Fibroblast of skin of right biceps (primary cell): Measurements from ENCODE around the gene SLC22A12.
"Not testable (repeated sequence)": the region's sequence is repeated elsewhere in the genome, so short reads cannot be mapped to it uniquely, and the experiment has no call there.

Experiments used
- DNase-seq: peaks from one replicate; pipeline ENCODE4 v3.0.0-alpha.2; 2013

The SLC22A12 gene

DNA sequence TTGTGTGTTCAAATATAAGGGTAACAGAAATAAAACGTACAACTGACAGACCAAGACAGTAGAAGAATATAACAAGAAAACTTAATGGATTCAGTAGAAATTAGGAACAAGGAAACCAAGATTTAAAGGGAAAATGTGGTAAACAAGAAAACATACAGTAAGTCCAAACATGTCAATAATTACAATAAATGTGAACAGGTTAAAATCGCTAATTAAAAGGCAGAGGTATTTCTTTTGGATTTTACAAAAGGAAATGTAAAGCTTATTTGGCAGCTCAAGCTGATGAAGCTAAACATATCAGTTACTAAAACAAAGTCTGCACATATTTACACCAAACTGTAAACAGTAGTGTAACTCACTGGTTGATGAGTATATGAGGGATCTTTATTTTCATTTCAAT lies 2.3 kb upstream of the SLC22A12 start:
- no peak for DNase-seq

GRCh38 chr11:64591257-64592233 lies 525 bp downstream of the SLC22A12 start:
- DNase-seq: no peak

DNA sequence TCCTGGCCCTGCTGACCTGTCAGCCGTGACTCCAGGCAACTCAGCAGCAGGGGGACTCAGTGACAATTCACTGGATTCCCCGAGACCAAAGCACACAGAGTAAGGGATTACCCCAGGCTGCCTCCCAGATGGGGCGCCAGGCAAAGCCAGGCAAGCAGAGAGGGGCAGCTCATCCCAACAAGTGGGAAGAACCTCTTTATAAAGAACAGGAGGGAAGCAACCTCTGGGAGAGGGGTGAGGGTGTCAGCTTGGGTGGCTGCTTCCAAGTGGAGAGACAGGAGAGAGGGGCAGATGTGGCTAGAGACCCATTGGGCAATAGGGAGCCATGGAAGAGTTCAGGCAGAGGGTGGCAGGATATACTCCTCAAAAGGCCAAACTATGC lies 1.2 kb downstream of the SLC22A12 start:
- no peak for DNase-seq

GRCh38 chr11:64592656-64593055 lies 1.6 kb downstream of the SLC22A12 start:
- DNase-seq: no peak

- no peak for DNase-seq
These were observed 2.4 kb downstream of the SLC22A12 start for GRCh38 chr11:64593156-64594105.

- no peak for DNase-seq
These were observed 3.3 kb downstream of the SLC22A12 start for GRCh38 chr11:64594159-64594939.

GRCh38 chr11:64595922-64596321 lies 4.9 kb downstream of the SLC22A12 start:
- not testable (repeated sequence) for DNase-seq

DNA sequence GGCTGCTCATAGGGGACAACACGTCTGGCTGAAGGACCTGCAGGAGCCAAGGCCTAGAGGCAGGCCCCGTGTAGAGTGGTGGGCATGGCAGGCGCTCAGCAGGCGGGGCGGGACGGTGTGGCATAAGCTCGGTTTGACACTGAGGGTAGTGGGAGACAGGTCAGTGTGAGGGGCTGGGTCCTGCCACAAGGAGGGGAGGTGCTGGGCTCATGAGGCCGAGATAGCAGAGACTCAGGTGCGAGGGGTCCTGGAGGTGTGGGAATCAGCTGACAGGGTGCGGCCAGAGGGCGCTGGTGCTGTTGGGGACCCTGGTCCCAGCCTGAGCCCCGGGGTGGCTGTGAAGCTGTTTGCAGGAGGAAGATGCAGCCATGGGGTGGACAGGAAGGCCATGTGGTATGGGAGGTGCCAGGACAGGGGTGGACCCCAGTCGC lies 6.7 kb downstream of the SLC22A12 start:
- no peak for DNase-seq

DNA sequence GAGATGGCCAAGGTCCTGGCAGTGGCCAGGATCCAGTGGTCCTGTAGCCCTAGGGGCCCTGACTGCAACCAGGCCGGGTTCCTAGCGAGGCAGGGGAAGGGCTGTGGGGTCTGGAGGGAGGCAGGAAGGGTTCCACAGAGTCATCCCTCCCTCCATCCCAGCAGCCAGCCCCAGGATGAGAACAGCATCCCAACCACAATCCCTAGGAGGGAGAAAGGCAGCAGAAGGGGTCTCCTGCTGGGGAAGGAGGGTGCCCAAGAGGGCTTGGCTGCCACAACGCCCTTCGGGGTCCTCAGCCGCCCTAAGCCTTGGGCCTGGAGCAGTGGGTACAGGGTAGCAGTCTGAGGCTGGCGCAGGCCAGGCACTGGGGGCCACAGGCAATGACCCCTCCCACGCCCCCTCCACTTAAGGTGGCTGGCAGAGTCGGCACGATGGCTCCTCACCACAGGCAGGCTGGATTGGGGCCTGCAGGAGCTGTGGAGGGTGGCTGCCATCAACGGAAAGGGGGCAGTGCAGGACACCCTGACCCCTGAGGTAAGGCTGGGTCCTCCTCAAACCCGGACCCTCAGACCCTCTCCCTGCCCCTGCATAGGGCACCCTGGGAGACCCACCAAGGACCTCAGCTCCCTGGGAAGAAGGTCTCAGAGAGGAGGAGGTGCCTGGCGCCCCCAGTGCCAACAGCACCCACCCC lies 7.2 kb downstream of the SLC22A12 start:
- no peak for DNase-seq

DNA sequence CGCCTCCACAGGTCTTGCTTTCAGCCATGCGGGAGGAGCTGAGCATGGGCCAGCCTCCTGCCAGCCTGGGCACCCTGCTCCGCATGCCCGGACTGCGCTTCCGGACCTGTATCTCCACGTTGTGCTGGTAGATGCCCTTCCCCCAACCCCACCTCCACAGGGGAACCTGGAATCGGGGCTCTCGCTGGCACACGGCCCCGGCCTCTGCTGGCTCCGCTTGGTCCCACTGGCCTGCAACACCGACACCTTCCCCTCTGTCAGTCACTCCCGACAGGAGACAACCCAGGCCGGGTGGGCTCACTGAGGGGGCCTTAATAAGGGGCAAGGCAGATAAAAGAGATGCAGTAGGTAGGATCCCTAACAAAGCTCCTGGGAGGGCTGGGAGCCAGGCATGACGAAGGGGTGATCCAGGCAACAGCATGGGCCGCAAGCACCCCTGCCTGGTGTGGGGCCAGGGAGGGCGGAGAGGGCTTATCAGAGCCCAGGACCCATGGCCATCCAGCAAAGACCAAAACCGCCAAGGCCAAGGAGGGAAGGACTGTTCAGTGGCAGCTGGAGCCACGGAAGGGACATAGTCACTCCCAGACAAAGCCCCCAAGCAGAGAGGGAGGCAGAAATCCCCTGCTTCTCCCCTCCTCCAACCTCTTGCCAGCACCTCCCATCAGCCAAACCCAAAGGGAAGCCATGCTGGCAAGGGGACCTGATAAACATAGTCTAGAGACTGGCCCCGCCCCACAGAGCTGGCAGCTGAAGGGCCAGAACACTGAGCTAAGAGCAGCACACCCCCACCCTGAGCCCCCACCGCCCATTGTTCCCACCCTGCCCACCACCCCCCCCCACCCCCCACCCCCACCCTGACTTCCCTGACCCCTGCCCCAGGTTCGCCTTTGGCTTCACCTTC lies 8.0 kb downstream of the SLC22A12 start:
- DNase-seq: no peak

GRCh38 chr11:64599698-64600211 lies 8.7 kb downstream of the SLC22A12 start:
- DNase-seq: no peak

DNA sequence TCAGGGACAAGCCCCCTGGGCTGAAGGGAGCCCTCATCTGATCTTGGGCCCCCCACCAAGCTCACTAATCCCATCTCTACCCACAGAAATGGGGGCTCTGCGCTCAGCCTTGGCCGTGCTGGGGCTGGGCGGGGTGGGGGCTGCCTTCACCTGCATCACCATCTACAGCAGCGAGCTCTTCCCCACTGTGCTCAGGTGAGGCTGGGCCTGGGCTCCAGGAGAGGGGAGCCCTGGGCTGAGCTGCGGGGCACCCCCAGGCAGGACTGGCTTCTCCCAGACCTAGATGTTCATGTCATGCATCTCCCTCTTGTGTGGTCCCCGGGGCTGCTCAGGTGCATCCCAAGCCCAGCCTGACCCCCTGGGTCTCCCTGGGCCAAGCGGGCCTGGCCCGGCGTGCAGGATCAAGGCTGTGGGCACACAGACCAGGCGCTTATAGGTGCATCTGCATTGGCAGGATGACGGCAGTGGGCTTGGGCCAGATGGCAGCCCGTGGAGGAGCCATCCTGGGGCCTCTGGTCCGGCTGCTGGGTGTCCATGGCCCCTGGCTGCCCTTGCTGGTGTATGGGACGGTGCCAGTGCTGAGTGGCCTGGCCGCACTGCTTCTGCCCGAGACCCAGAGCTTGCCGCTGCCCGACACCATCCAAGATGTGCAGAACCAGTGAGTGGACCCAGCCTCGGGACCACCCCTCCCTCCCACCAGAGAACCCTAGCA lies 9.4 kb downstream of the SLC22A12 start:
- DNase-seq: no peak

DNA sequence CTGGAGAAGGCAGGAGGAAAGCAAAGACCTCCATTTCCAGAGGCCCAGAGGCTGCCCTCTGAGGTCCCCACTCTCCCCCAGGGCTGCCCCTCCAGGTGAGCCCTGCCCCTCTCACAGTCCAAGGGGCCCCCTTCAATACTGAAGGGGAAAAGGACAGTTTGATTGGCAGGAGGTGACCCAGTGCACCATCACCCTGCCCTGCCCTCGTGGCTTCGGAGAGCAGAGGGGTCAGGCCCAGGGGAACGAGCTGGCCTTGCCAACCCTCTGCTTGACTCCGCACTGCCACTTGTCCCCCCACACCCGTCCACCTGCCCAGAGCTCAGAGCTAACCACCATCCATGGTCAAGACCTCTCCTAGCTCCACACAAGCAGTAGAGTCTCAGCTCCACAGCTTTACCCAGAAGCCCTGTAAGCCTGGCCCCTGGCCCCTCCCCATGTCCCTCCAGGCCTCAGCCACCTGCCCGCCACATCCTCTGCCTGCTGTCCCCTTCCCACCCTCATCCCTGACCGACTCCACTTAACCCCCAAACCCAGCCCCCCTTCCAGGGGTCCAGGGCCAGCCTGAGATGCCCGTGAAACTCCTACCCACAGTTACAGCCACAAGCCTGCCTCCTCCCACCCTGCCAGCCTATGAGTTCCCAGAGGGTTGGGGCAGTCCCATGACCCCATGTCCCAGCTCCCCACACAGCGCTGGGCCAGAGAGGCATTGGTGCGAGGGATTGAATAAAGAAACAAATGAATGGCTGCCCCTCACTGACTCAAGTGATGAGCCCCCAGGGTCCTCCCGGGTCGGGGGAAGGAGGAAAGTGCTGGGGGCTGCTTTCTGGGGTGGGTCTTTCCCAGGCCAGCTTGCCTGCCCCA lies 10.8 kb downstream of the SLC22A12 start:
- DNase-seq: no peak

GRCh38 chr11:64602466-64603070 lies 11.5 kb downstream of the SLC22A12 start:
- no peak for DNase-seq

- no peak for DNase-seq
These were observed 12.5 kb downstream of the SLC22A12 start for GRCh38 chr11:64603411-64604110.

GRCh38 chr11:64604458-64605243 lies 13.6 kb downstream of the SLC22A12 start:
- DNase-seq: no peak

DNA sequence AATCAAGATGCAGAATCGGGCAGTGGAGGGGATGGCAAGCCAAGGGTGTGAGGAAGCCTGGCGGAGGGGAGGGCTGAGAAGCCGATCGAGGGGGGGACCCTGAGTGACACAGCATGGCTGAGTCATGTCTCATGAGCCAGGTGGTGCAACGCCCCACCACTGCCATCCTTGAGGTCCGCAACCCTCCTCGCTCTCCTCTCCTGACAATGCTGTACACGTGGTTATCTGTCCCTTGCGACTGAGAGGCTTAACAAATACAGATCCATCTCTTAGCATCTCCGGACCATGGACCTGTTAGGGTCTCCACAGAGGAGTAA lies 14.2 kb downstream of the SLC22A12 start:
- no peak for DNase-seq
